Sigmoid colon (tissue), 7 donors: Measurements from ENCODE around the gene SEPTIN1. TPM values are rescaled to one million over a fixed set of nuclear protein-coding genes. Genes with fewer than 3 reads are reported as not detected.

Source experiments
- DNase-seq: peaks from one replicate; pipeline ENCODE4 v3.0.0-alpha.2; 2019
- H3K27ac ChIP-seq, 4 donors: fragments of 200-600 bp; sonication (generic); one replicate each; pipeline ENCODE4 v1.5.1; 2016 to 2019; ENCODE audit warnings: mild to moderate bottlenecking in 1 of 4
- H3K27me3 ChIP-seq, 3 donors: fragments of 200-600 bp; sonication (generic); one replicate each; pipeline ENCODE4 v1.5.1; 2019; ENCODE audit warnings: mild to moderate bottlenecking in 1 of 3
- H3K36me3 ChIP-seq, 4 donors: fragments of 200-600 bp; sonication (generic); one replicate each; pipeline ENCODE4 v1.5.1; 2016 to 2019
- H3K4me1 ChIP-seq, 4 donors: fragments of 200-600 bp; sonication (generic); one replicate each; pipeline ENCODE4 v1.5.1; 2017 to 2019
- H3K4me3 ChIP-seq, 4 donors: fragments of 200-600 bp; sonication (generic); one replicate each; pipeline ENCODE4 v1.5.1; 2017 to 2019; ENCODE audit warnings: mild to moderate bottlenecking in 2 of 4, moderate library complexity in 1 of 4
- H3K9me3 ChIP-seq, 4 donors: fragments of 200-600 bp in 3 of 4; sonication (generic) in 3 of 4; one replicate each; pipeline versions ENCODE4 v1.5.1 to v1.6.1; 2013 to 2019
- EP300 ChIP-seq, 4 donors: sonication (generic); formaldehyde crosslinking; IDR thresholded peaks; one replicate each; pipeline ENCODE4 v1.6.1; 2017; ENCODE audit warnings: antibody characterized with exemption in 4 of 4
- POLR2A ChIP-seq, 2 donors: fragments of 450-650 bp; IDR thresholded peaks; one replicate each; pipeline ENCODE4 v1.6.1; 2016; ENCODE audit warnings: antibody characterized with exemption in 2 of 2, mild to moderate bottlenecking in 2 of 2, moderate library complexity in 2 of 2
- POLR2AphosphoS5 ChIP-seq, 4 donors: sonication (generic); formaldehyde crosslinking; IDR thresholded peaks; one replicate each; pipeline ENCODE4 v1.6.1; 2017; ENCODE audit warnings: antibody characterized with exemption in 4 of 4
- WGBS, 2 donors: extraction: QIAGEN DNeasy Blood & Tissue Kit; methylation state at CpG; one replicate each; pipeline ENCODE4 v1.1.7; 2013; 5-methylcytosine and 5-hydroxymethylcytosine counted together
- intact Hi-C: fragments of 100-400 bp; cut with DNase I; formaldehyde crosslinking; loops from one replicate; pipeline ENCODE4 v1.15.1; 2023
- polyA plus RNA-seq, 3 donors: library from polyadenylated mRNA; stranded (reverse); fragments of 200-250 nt; gene quantifications; one replicate each; pipeline ENCODE4 v1.2.3, GENCODE V29; 2013
- total RNA-seq, 4 donors: library from RNA; depleted of rRNA; stranded (reverse); fragments of >200 nt; gene quantifications; one replicate each; pipeline ENCODE4 v1.1.0, GENCODE V29; 2016
- TF ChIP-seq, protein P1 (sequence below), 4 experiments: fragments of 450-650 bp in 3 of 4; fragments of 200-600 bp in 1 of 4; IDR thresholded peaks; one replicate each; pipeline ENCODE4 v1.5.1; 2016 to 2019; ENCODE audit warnings: antibody characterized with exemption in 4 of 4, mild to moderate bottlenecking in 3 of 4, moderate library complexity in 2 of 4
- donor health status: healthy with polysubstance abuse.
- donor health status: Bipolar disorder and iron deficiency.
- donor health status: healthy.

Gene SEPTIN1
- total and polyA plus RNA-seq, 7 donors, result 0.82 to 46.6 (median 2.4) TPM

DNA sequence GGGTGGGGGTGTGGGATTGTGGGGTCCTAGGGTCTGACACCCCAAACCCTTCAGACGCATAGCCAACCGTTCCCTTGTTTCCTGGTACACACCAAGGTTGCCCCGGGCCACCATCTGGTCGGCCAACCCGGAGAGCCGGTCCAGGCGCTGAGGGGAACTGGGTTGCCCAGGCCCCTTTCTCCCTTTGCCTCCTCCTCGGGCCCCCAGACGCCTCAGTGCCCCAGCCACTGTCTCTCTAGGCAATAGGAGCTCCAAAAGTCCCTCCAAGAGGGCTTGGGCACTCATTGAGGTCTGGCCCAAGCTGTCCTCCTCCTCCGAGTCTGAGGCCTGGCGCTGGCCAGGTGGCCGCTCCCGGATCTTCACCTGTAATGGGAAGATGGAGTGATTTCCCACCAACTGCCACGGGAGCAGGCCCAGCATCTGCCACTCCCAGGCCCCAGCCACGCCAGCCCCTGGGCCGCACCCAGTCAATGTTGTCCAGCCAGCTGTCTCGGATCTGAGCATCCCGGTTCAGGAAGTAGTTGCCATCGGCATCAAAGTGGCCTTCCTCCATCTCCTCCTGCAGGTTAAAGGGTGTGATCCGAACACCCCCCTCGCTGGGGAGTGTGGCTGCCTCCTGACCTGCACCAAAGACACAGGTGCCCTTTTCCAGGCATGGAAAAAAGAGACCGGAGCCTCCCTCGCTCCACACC is 28.8 kb downstream of the SEPTIN1 start:
- DNase-seq, result no peak
- Histone ChIP-seq H3K4me1 (peaks cover 0 to 58% (median 50%) of the 10 kb centered on the region in 4 donors), H3K27ac (peak overlapping the region; percentile 93 to 99 (median 96)), H3K4me3 (peak overlapping the region in 1 of 4 donors; percentile 91), H3K27me3 (no peaks in the 10 kb centered on the region), H3K36me3 (peaks cover 0 to 53% (median 28%) of the 10 kb centered on the region in 4 donors), H3K9me3 (no peaks in the 10 kb centered on the region)
- 71 to 88% methylated on average over 23 of the region's 23 CpGs for WGBS, 2 donors
- TF ChIP-seq POLR2A (IDR thresholded peaks at IDR 0.05) (no peak), POLR2AphosphoS5 (IDR thresholded peaks at IDR 0.05) (no peak), EP300 (IDR thresholded peaks at IDR 0.05) (no peak)
- TF ChIP-seq, protein P1, sequence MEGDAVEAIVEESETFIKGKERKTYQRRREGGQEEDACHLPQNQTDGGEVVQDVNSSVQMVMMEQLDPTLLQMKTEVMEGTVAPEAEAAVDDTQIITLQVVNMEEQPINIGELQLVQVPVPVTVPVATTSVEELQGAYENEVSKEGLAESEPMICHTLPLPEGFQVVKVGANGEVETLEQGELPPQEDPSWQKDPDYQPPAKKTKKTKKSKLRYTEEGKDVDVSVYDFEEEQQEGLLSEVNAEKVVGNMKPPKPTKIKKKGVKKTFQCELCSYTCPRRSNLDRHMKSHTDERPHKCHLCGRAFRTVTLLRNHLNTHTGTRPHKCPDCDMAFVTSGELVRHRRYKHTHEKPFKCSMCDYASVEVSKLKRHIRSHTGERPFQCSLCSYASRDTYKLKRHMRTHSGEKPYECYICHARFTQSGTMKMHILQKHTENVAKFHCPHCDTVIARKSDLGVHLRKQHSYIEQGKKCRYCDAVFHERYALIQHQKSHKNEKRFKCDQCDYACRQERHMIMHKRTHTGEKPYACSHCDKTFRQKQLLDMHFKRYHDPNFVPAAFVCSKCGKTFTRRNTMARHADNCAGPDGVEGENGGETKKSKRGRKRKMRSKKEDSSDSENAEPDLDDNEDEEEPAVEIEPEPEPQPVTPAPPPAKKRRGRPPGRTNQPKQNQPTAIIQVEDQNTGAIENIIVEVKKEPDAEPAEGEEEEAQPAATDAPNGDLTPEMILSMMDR (IDR thresholded peaks at IDR 0.05), result no peak
- intact Hi-C loops, result loop anchor here (2.0 kb wide), 1 partner anchor 53 kb away; the partner anchor contains the start of gene ZNF771

DNA sequence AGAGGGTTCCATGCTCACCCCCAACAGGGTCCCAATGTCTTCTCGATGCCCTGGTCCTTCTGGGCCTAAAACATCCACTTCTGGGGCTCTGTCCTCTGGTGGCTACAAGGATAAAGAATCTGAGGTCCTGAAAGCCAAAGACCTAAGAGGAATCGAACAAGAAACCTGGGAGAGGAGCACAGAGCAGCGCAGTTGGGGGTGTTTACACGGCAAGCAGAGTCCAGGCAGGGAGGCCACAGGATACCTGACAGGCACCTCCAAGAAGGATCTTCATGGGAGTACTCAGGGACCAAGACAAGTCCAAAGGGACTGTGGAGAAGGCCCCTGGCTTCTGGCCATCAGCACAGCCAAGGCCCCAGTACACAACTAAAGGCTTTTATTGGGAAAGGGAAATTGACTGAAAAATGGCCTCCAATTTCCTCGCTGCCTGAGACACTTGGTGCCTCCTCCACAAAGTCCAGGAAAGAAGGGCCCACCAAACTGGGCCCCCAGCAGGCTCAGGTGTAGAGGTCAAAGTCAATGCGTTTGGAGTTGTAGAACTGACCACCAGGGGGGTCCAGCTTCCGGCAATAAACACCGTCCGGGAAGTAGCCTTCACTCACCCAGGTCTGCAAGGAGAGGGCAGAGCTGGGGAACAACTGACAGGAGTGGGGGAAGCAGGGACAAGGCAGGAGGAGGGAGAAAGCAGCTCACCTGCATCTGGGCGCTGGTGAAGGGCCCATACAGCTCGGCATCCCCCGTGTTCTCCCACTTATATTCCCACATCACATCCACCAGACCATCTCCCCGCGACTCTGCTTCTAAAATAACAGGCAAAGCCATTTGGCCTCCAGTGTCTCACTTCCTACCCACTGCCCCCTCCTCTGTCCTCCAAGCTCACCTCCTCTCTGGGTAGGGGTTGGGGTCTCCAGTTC is 29.6 kb downstream of the SEPTIN1 start:
- no peaks in the 10 kb centered on the region for H3K27me3 ChIP-seq
- peaks cover 0 to 45% (median 19%) of the 10 kb centered on the region in 4 donors for H3K36me3 ChIP-seq
- WGBS, 2 donors, result 89 to 91% methylated on average over 14 of the region's 14 CpGs
- H3K4me3 ChIP-seq, result no peak overlapping the region
- no peak for DNase-seq
- peak overlapping the region; percentile 93 to 99 (median 96) for H3K27ac ChIP-seq
- intact Hi-C loops, result loop anchor here (1.0 to 2.0 kb wide), 2 partner anchors 17 to 54 kb away; partner anchors contain the start of gene ZNF771
- TF ChIP-seq, protein P1 (IDR thresholded peaks at IDR 0.05), result no peak
- no peak for TF ChIP-seq POLR2A (IDR thresholded peaks at IDR 0.05)
- TF ChIP-seq EP300 (IDR thresholded peaks at IDR 0.05), result no peak
- TF ChIP-seq POLR2AphosphoS5 (IDR thresholded peaks at IDR 0.05), result no peak
- H3K9me3 ChIP-seq, result no peaks in the 10 kb centered on the region
- H3K4me1 ChIP-seq, result peaks cover 0 to 58% (median 50%) of the 10 kb centered on the region in 4 donors

- H3K27ac ChIP-seq, result peak overlapping the region; percentile 79 to 99 (median 94)
- TF ChIP-seq POLR2A (IDR thresholded peaks at IDR 0.05) (no peak), POLR2AphosphoS5 (IDR thresholded peaks at IDR 0.05) (peak; percentile 64 to 81 (median 79))
- no peaks in the 10 kb centered on the region for H3K9me3 ChIP-seq
- no peak overlapping the region for H3K4me3 ChIP-seq
- peaks cover 0 to 53% (median 49%) of the 10 kb centered on the region in 4 donors for H3K4me1 ChIP-seq
- intact Hi-C loops, result loop anchor here (1.0 to 2.0 kb wide), 2 partner anchors 17 to 55 kb away; partner anchors contain the start of gene ZNF771
- H3K27me3 ChIP-seq, result no peaks in the 10 kb centered on the region
- peak; percentile 94 for DNase-seq
- H3K36me3 ChIP-seq, result peaks cover 0 to 40% (median 14%) of the 10 kb centered on the region in 4 donors
- 81 to 82% methylated on average over 11 of the region's 11 CpGs for WGBS, 2 donors
Measured at GRCh38 chr16:30351586-30352419, 30.6 kb downstream of the SEPTIN1 start.

DNA sequence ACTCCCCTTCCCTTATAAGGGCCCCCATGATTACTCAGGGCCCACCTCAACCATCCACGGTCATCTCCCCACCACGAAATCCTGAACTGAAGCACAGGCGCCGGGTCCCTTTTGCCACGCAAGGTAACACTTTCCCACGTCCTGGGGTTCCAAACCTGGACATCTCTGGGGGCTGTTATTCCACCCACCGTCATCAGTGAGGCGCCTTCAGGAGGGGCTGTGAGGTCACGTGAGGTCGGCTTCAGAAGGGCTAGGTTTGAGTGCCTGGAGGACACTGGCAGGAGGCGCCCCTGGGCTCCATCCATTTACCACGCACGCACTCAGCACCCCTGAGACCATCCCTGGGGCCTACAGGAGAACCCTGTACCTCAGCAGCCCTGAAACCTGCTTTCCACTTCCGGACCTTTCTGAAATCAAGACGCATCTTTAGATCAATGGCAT is 31.3 kb downstream of the SEPTIN1 start:
- no peak for TF ChIP-seq POLR2A (IDR thresholded peaks at IDR 0.05)
- no peak for TF ChIP-seq EP300 (IDR thresholded peaks at IDR 0.05)
- TF ChIP-seq, protein P1 (IDR thresholded peaks at IDR 0.05), result no peak
- TF ChIP-seq POLR2AphosphoS5 (IDR thresholded peaks at IDR 0.05), result no peak
- peak overlapping the region; percentile 79 to 99 (median 94) for H3K27ac ChIP-seq
- 91 to 92% methylated on average over 15 of the region's 15 CpGs for WGBS, 2 donors
- H3K27me3 ChIP-seq, result no peaks in the 10 kb centered on the region
- intact Hi-C loops, result no loop called here
- H3K4me3 ChIP-seq, result no peak overlapping the region
- H3K9me3 ChIP-seq, result no peaks in the 10 kb centered on the region
- peaks cover 0 to 40% (median 14%) of the 10 kb centered on the region in 4 donors for H3K36me3 ChIP-seq
- peaks cover 0 to 45% (median 42%) of the 10 kb centered on the region in 4 donors for H3K4me1 ChIP-seq
- DNase-seq, result no peak
